ENCODE measurements around the gene LTBP2.

GRCh38 chr14:74524076-74524811 is 87.8 kb downstream of the LTBP2 start:
- no peak for TF ChIP-seq POLR2A (IDR thresholded peaks at IDR 0.05; ENCODE audit: low read depth, low read length)
- no peak for TF ChIP-seq POLR2AphosphoS5 (IDR thresholded peaks at IDR 0.05; ENCODE audit: low read depth, low read length)

All from GM12892 (cell line).